Upper lobe of left lung (tissue), 6 donors: ENCODE data around the gene OR51S1. TPM values are rescaled to one million over a fixed set of nuclear protein-coding genes. Genes with fewer than 3 reads are reported as not detected.
A peak's percentile ranks its signal among the peaks of the same experiment; 100 is the strongest.

ENCODE experiments used
- ATAC-seq, 2 donors: fragments of 200-7000 bp; cut with Tn5 transposase; one replicate each; pipeline ENCODE4 v1.9.1; 2022; ENCODE audit warnings: mild to moderate bottlenecking in 2 of 2, moderate library complexity in 2 of 2; ENCODE audit not compliant: low FRiP score in 2 of 2
- DNase-seq, 2 donors: peaks; one replicate each; pipeline ENCODE4 v3.0.0-alpha.2; 2019 to 2020
- H3K27ac ChIP-seq, 4 donors: fragments of 200-600 bp; sonication (generic); one replicate each; pipeline ENCODE4 v1.5.1; 2016 to 2019
- H3K27me3 ChIP-seq, 4 donors: fragments of 200-600 bp; sonication (generic); one replicate each; pipeline ENCODE4 v1.5.1; 2017 to 2019
- H3K36me3 ChIP-seq, 4 donors: fragments of 200-600 bp; sonication (generic); one replicate each; pipeline ENCODE4 v1.5.1; 2016 to 2019
- H3K4me1 ChIP-seq, 4 donors: fragments of 200-600 bp; sonication (generic); one replicate each; pipeline ENCODE4 v1.5.1; 2018 to 2019
- H3K4me3 ChIP-seq, 4 donors: fragments of 200-600 bp; sonication (generic); one replicate each; pipeline ENCODE4 v1.5.1; 2017 to 2019; ENCODE audit warnings: mild to moderate bottlenecking in 2 of 4, moderate library complexity in 1 of 4
- H3K9me3 ChIP-seq, 4 donors: fragments of 200-600 bp; sonication (generic); one replicate each; pipeline ENCODE4 v1.5.1; 2018 to 2019
- EP300 ChIP-seq, 4 donors: sonication (generic); formaldehyde crosslinking; IDR thresholded peaks; one replicate each; pipeline ENCODE4 v1.5.1; 2017; ENCODE audit warnings: antibody characterized with exemption in 4 of 4, control low read depth in 2 of 4
- POLR2A ChIP-seq, 4 donors: fragments of 450-650 bp; IDR thresholded peaks; one replicate each; pipeline ENCODE4 v1.5.1; 2016 to 2017; ENCODE audit warnings: antibody characterized with exemption in 4 of 4, mild to moderate bottlenecking in 2 of 4
- POLR2AphosphoS5 ChIP-seq, 2 donors: sonication (generic); formaldehyde crosslinking; IDR thresholded peaks; one replicate each; pipeline ENCODE4 v1.5.1; 2017; ENCODE audit warnings: antibody characterized with exemption in 2 of 2
- WGBS, 2 donors: methylation state at CpG; one replicate each; pipeline ENCODE4 v1.1.5; 2017 to 2018; 5-methylcytosine and 5-hydroxymethylcytosine counted together
- total RNA-seq, 6 donors: library from RNA; depleted of rRNA in 4 of 6; stranded (reverse); fragments of >200 nt in 4 of 6; gene quantifications; one replicate each; pipeline versions ENCODE4 v1.1.0 to v1.2.1, GENCODE V29; 2016 to 2021
- TF ChIP-seq, protein P1 (sequence below), 6 experiments: fragments of 450-650 bp in 4 of 6; fragments of 200-600 bp in 2 of 6; sonication (generic) in 2 of 6; IDR thresholded peaks; one replicate each; pipeline ENCODE4 v1.5.1; 2016 to 2019; ENCODE audit warnings: antibody characterized with exemption in 6 of 6
- donor health status: DM: no; HTN: no; CAD: no; lungs with moderate emphysema.
- donor health status: DM: no; HTN: yes; CAD: no; lungs with severe emphysema.

The OR51S1 gene
- total RNA-seq, 6 donors from 2014 or later, result not detected

DNA sequence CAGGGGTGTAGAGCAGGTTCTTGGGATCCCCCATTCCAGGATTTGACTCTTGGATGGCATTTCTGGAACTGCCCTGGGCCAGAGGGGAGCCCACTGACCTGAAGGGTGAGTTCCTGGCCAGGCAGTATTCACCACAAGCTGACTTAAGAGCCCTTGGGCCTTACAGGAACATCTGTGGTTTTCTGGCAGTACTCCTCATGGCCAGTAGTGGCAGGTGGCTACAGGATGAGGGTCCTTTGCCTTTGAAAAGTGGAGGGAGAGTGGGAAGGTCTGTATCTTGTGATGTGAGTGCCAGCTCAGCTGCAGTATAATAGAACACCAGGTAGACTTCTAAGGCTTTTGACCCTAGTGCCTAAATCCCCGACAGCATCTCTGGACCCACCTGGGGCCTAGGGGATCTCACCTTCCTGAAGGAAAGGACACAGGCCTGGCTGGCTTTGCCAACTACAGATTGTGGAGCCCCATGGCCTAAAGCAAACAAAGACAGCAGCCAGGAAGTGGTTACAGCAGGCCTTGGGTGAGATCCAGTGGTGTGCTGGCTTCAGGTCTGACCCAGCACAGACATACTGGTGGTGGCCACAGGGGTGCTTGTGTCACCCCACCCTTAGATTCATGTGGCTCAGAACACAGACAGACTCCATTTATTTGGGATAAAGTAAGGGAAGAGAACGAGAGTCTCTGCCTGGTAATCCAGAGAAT, 9.0 kb downstream of the OR51S1 start:
- Histone ChIP-seq H3K27ac (no peak overlapping the region), H3K4me1 (no peaks in the 10 kb centered on the region), H3K27me3 (no peaks in the 10 kb centered on the region), H3K9me3 (no peaks in the 10 kb centered on the region), H3K4me3 (no peak overlapping the region), H3K36me3 (no peaks in the 10 kb centered on the region)
- no peak for DNase-seq
- peak in 1 of 2 donors; percentile 11 for ATAC-seq
- WGBS, 2 donors, result 87 to 95% methylated on average over 2 of the region's 2 CpGs
- TF ChIP-seq POLR2AphosphoS5 (IDR thresholded peaks at IDR 0.05) (no peak), EP300 (IDR thresholded peaks at IDR 0.05) (no peak), POLR2A (IDR thresholded peaks at IDR 0.05) (no peak)
- TF ChIP-seq, protein P1, sequence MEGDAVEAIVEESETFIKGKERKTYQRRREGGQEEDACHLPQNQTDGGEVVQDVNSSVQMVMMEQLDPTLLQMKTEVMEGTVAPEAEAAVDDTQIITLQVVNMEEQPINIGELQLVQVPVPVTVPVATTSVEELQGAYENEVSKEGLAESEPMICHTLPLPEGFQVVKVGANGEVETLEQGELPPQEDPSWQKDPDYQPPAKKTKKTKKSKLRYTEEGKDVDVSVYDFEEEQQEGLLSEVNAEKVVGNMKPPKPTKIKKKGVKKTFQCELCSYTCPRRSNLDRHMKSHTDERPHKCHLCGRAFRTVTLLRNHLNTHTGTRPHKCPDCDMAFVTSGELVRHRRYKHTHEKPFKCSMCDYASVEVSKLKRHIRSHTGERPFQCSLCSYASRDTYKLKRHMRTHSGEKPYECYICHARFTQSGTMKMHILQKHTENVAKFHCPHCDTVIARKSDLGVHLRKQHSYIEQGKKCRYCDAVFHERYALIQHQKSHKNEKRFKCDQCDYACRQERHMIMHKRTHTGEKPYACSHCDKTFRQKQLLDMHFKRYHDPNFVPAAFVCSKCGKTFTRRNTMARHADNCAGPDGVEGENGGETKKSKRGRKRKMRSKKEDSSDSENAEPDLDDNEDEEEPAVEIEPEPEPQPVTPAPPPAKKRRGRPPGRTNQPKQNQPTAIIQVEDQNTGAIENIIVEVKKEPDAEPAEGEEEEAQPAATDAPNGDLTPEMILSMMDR (IDR thresholded peaks at IDR 0.05), result no peak

DNA sequence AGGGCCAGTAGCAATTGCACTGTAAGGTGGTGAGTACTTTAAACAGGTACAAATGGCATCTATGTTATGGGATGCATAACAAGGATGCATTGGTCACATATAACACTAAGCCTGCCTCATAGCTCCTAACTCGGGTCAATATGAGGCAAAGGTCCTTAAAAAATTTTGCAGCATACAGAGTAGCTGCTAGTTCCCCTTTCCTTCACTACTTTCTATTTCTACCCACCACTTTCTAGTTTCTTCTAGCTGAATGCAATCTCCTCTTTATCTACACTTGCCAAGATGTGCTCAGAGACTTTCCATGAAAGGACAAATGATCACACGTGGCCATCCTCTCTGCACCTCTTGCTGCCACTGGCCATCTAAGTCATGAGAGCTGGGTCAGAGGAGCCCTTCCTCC, 18.1 kb downstream of the OR51S1 start:
- ATAC-seq, result no peak

DNA sequence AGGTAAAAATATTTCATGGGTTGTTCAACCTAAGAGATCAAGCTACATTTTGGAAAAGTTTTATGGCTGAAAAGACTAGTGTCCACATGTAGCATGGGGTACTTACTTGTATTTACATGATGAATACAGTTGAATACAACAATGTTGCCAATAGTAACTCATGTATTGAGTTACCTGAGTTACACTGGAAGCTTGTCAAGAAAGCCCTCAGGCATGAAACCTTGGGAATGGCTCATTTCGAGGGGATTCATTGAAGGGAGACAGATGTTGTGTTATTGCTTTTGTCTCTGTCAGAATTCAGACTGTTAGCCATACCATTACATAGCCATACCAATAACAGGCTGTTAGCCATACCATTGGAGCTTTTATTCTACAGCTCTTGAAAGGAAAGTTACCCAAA, 18.7 kb downstream of the OR51S1 start:
- 54 to 81% methylated on average over 1 of the region's 1 CpG for WGBS, 2 donors
- Histone ChIP-seq H3K4me1 (no peaks in the 10 kb centered on the region), H3K4me3 (no peak overlapping the region), H3K36me3 (no peaks in the 10 kb centered on the region), H3K27me3 (no peaks in the 10 kb centered on the region), H3K27ac (no peak overlapping the region), H3K9me3 (no peaks in the 10 kb centered on the region)
- TF ChIP-seq POLR2A (IDR thresholded peaks at IDR 0.05), result no peak
- TF ChIP-seq, protein P1 (IDR thresholded peaks at IDR 0.05), result no peak
- TF ChIP-seq EP300 (IDR thresholded peaks at IDR 0.05), result no peak
- no peak for TF ChIP-seq POLR2AphosphoS5 (IDR thresholded peaks at IDR 0.05)
- DNase-seq (no peak), ATAC-seq (no peak)

More for the DNA sequence above, 18.1 kb downstream of the OR51S1 start:
- Histone ChIP-seq H3K9me3 (no peaks in the 10 kb centered on the region), H3K4me3 (no peak overlapping the region), H3K36me3 (no peaks in the 10 kb centered on the region), H3K4me1 (no peaks in the 10 kb centered on the region), H3K27me3 (no peaks in the 10 kb centered on the region), H3K27ac (no peak overlapping the region)
- DNase-seq, result no peak
- TF ChIP-seq POLR2AphosphoS5 (IDR thresholded peaks at IDR 0.05), result no peak
- TF ChIP-seq, protein P1 (IDR thresholded peaks at IDR 0.05), result no peak
- TF ChIP-seq EP300 (IDR thresholded peaks at IDR 0.05), result no peak
- no peak for TF ChIP-seq POLR2A (IDR thresholded peaks at IDR 0.05)
- WGBS, 2 donors, result 49 to 54% methylated on average over 2 of the region's 2 CpGs

DNA sequence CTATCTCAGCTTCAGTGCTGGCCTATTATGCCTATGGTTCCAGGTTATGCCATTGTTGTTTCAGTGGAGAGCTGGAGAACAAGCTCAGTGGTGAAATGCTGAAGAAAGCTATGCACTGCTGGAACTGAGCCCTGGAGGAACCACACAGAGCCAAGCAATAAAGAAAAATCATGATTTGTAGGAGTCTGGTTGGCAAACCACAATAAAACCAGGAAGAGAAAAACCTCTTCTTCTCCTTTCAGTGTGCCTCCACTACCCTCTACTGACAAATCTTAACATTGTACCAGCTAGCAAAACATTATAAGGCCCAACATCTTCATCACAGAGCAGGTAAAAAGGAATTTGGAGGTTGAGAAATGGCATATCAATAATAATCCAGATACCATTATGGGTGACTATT, 22.6 kb downstream of the OR51S1 start:
- Histone ChIP-seq H3K4me3 (no peak overlapping the region), H3K27me3 (no peaks in the 10 kb centered on the region), H3K27ac (no peak overlapping the region), H3K4me1 (no peaks in the 10 kb centered on the region), H3K36me3 (no peaks in the 10 kb centered on the region), H3K9me3 (no peaks in the 10 kb centered on the region)
- TF ChIP-seq POLR2AphosphoS5 (IDR thresholded peaks at IDR 0.05), result no peak
- no peak for TF ChIP-seq EP300 (IDR thresholded peaks at IDR 0.05)
- TF ChIP-seq, protein P1 (IDR thresholded peaks at IDR 0.05), result no peak
- no peak for TF ChIP-seq POLR2A (IDR thresholded peaks at IDR 0.05)
- DNase-seq (no peak), ATAC-seq (no peak)

DNA sequence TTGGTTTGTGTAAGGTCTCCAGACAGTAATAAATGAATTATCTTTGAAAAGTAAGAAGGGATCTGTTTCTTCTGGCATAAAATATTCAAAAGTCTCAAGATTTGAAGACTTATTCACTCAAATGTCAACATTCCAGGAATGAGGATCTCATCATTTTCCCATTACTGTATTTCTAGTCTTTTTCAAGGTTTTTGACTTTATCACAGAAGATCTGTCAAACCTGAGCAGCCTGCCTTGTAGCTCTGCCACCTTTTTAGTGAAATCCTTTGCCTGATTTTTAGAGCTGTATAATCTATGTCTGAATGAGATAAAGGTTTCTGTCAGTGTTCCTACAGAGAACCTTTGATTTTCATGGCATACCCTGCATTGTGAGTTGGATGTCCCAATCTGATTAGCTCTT, 23.9 kb downstream of the OR51S1 start:
- H3K27ac ChIP-seq, result no peak overlapping the region
- no peaks in the 10 kb centered on the region for H3K36me3 ChIP-seq
- H3K27me3 ChIP-seq, result no peaks in the 10 kb centered on the region
- no peak for DNase-seq
- no peak overlapping the region for H3K4me3 ChIP-seq
- no peaks in the 10 kb centered on the region for H3K9me3 ChIP-seq
- TF ChIP-seq EP300 (IDR thresholded peaks at IDR 0.05), result no peak
- TF ChIP-seq, protein P1 (IDR thresholded peaks at IDR 0.05), result no peak
- TF ChIP-seq POLR2AphosphoS5 (IDR thresholded peaks at IDR 0.05), result no peak
- no peak for TF ChIP-seq POLR2A (IDR thresholded peaks at IDR 0.05)
- no peaks in the 10 kb centered on the region for H3K4me1 ChIP-seq
- ATAC-seq, result no peak
